HepG2 (cell line): ENCODE results near the gene PRRT2. TPM values are rescaled to one million over a fixed set of nuclear protein-coding genes. Genes with fewer than 3 reads are reported as not detected.

Experiments
- ARNT2 ChIP-seq: sonication (generic); formaldehyde crosslinking; IDR thresholded peaks from 2 replicates; pipeline ENCODE4 v1.8.0; 2022; ENCODE audit warnings: mild to moderate bottlenecking, low read depth, missing genetic modification reagents, moderate library complexity
- LCORL ChIP-seq, 2 experiments: fragments of 450-650 bp in 1 of 2; sonication (generic) in 1 of 2; formaldehyde crosslinking in 1 of 2; IDR thresholded peaks; 2 replicates each; pipeline versions ENCODE4 v1.5.0 to v1.6.1; 2017 to 2020; ENCODE audit warnings: antibody characterized with exemption in 1 of 2, missing genetic modification reagents in 1 of 2
- TBL1XR1 ChIP-seq: fragments of 150-350 bp; IDR thresholded peaks from 2 replicates; pipeline ENCODE4 v1.6.1; 2014; ENCODE audit warnings: borderline replicate concordance, low read length; ENCODE audit not compliant: partially characterized antibody
- ZFP41 ChIP-seq: sonication (generic); formaldehyde crosslinking; IDR thresholded peaks from 2 replicates; pipeline ENCODE4 v1.4.0; 2020; ENCODE audit warnings: mild to moderate bottlenecking, missing genetic modification reagents, borderline replicate concordance
- ZNF101 ChIP-seq: sonication (generic); formaldehyde crosslinking; IDR thresholded peaks from 2 replicates; pipeline ENCODE4 v1.4.0; 2020; ENCODE audit warnings: mild to moderate bottlenecking, low read depth, missing genetic modification reagents, borderline replicate concordance
- ZNF143 ChIP-seq: sonication (generic); formaldehyde crosslinking; IDR thresholded peaks from 2 replicates; pipeline ENCODE4 v1.4.0; 2020; ENCODE audit warnings: missing genetic modification reagents
- ZNF282 ChIP-seq: fragments of 450-650 bp; IDR thresholded peaks from 2 replicates; pipeline ENCODE4 v1.6.1; 2018; ENCODE audit not compliant: partially characterized antibody
- ZNF772 ChIP-seq: sonication (generic); formaldehyde crosslinking; IDR thresholded peaks from 2 replicates; pipeline ENCODE4 v1.5.0; 2020; ENCODE audit warnings: mild to moderate bottlenecking, missing genetic modification reagents
- ZNF776 ChIP-seq: sonication (generic); formaldehyde crosslinking; IDR thresholded peaks from 2 replicates; pipeline ENCODE4 v1.4.0; 2020; ENCODE audit warnings: mild to moderate bottlenecking, missing genetic modification reagents
- ZNF781 ChIP-seq: sonication (generic); formaldehyde crosslinking; IDR thresholded peaks from 2 replicates; pipeline ENCODE4 v1.5.1; 2020; ENCODE audit warnings: borderline replicate concordance, mild to moderate bottlenecking, missing genetic modification reagents; ENCODE audit errors: not compliant biosample characterization
- ZNF891 ChIP-seq: sonication (generic); formaldehyde crosslinking; IDR thresholded peaks from 2 replicates; pipeline ENCODE4 v1.5.0; 2020; ENCODE audit warnings: mild to moderate bottlenecking, missing genetic modification reagents
- ZSCAN30 ChIP-seq: sonication (generic); formaldehyde crosslinking; IDR thresholded peaks from 2 replicates; pipeline ENCODE4 v1.5.0; 2020; ENCODE audit warnings: mild to moderate bottlenecking, missing genetic modification reagents
- polyA plus RNA-seq, 8 experiments: library from polyadenylated mRNA; depleted of rRNA in 3 of 8; stranded (reverse) in 7 of 8; unstranded in 1 of 8; fragments of >200 nt; fragmentation: Illumina TruSeq in 4 of 8; extraction: Trizol in 4 of 8; gene quantifications; 2 replicates each; pipeline versions ENCODE4 v1.2.1 to v1.2.3, GENCODE V29; 2011 to 2016; ENCODE audit warnings: low read depth in 4 of 8, missing spikeins in 1 of 8, mixed read lengths in 1 of 8; ENCODE audit not compliant: insufficient read depth in 1 of 8
- total RNA-seq, 5 experiments: library from RNA; depleted of rRNA; stranded (reverse); fragments of >200 nt; fragmentation: Illumina TruSeq; extraction: Trizol; gene quantifications; 2 replicates each; pipeline ENCODE4 v1.2.3, GENCODE V29; 2016; ENCODE audit warnings: low read depth in 1 of 5
- TF ChIP-seq, protein P1 (sequence below): sonication (generic); formaldehyde crosslinking; IDR thresholded peaks from 2 replicates; pipeline ENCODE4 v1.5.0; 2020; ENCODE audit warnings: missing genetic modification reagents
- TF ChIP-seq, protein P2 (sequence below): sonication (generic); formaldehyde crosslinking; IDR thresholded peaks from 2 replicates; pipeline ENCODE4 v1.5.0; 2020; ENCODE audit warnings: missing genetic modification reagents
- TF ChIP-seq, protein P3 (sequence below): IDR thresholded peaks from 2 replicates; pipeline ENCODE4 v1.6.1; 2018; ENCODE audit warnings: missing genetic modification reagents
- TF ChIP-seq, protein P4 (sequence below): sonication (generic); formaldehyde crosslinking; IDR thresholded peaks from 2 replicates; pipeline ENCODE4 v1.5.0; 2020; ENCODE audit warnings: mild to moderate bottlenecking, missing genetic modification reagents, borderline replicate concordance
- TF ChIP-seq, protein P5 (sequence below): sonication (generic); formaldehyde crosslinking; IDR thresholded peaks from 2 replicates; pipeline ENCODE4 v1.4.0; 2020; ENCODE audit warnings: missing genetic modification reagents

Gene PRRT2
- total and polyA plus RNA-seq, 2 of the 13 experiments (the other 11 are each of a cell fraction or from before 2014, with no cell fraction given), result 0.51 to 1.1 TPM

DNA sequence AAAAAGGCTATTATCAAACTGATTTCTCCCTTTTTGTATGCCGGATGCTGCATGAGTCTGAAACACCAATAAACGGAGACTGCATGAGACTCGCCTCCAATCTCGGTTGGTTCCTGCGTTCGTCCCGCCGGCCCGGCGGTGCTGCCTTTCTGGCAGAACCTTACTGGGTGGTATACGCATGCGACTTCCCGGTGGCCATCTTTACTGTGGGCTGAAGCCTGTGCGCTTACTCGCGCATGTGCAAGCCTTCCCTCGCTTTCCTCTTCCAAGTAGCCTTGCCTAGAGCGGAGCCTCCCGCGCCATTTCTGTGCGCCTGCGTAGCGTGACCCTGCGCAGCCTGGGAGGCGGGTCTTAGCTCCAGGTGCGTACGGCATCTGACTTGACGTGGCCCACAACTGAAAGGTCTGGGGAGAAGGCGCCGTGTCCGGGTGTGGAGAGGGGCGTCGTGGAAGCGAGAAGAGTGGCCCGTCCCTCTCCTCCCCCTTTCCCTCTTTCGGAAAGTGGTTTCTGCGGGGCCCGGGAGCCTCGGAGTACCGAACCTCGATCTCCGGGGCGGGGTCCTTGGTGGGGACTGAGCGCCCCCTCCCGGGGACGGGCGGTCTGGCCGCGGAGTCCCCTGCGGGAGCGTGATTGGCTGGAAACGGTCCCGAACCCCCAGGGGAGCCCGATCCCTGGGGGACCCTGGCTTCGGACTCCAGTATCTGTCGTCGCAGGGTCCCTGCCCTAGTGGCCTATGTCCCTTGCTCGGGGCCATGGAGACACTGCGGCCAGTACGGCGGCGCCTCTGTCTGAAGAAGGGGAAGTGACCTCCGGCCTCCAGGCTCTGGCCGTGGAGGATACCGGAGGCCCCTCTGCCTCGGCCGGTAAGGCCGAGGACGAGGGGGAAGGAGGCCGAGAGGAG is 4.0 kb downstream of the PRRT2 start, which contains the start of gene PAGR1 (continued):
- TF ChIP-seq, protein P1, sequence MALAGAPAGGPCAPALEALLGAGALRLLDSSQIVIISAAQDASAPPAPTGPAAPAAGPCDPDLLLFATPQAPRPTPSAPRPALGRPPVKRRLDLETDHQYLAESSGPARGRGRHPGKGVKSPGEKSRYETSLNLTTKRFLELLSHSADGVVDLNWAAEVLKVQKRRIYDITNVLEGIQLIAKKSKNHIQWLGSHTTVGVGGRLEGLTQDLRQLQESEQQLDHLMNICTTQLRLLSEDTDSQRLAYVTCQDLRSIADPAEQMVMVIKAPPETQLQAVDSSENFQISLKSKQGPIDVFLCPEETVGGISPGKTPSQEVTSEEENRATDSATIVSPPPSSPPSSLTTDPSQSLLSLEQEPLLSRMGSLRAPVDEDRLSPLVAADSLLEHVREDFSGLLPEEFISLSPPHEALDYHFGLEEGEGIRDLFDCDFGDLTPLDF (CRISPR knock-in tag), result peak; percentile 96
- no peak for TF ChIP-seq LCORL (IDR thresholded peaks at IDR 0.05)
- peak; percentile 73; the same call in 1 of the 2 replicates for TF ChIP-seq LCORL (CRISPR knock-in tag; IDR thresholded peaks at IDR 0.05)
- peak; percentile 93 for TF ChIP-seq ARNT2 (CRISPR knock-in tag)
- TF ChIP-seq, protein P2, sequence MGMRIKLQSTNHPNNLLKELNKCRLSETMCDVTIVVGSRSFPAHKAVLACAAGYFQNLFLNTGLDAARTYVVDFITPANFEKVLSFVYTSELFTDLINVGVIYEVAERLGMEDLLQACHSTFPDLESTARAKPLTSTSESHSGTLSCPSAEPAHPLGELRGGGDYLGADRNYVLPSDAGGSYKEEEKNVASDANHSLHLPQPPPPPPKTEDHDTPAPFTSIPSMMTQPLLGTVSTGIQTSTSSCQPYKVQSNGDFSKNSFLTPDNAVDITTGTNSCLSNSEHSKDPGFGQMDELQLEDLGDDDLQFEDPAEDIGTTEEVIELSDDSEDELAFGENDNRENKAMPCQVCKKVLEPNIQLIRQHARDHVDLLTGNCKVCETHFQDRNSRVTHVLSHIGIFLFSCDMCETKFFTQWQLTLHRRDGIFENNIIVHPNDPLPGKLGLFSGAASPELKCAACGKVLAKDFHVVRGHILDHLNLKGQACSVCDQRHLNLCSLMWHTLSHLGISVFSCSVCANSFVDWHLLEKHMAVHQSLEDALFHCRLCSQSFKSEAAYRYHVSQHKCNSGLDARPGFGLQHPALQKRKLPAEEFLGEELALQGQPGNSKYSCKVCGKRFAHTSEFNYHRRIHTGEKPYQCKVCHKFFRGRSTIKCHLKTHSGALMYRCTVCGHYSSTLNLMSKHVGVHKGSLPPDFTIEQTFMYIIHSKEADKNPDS (CRISPR knock-in tag), result 0 out of 2 replicates have a peak, but pooled peaks have one; percentile 21
- TF ChIP-seq ZSCAN30 (CRISPR knock-in tag), result 0 out of 2 replicates have a peak, but pooled peaks have one; percentile 67
- TF ChIP-seq, protein P3, sequence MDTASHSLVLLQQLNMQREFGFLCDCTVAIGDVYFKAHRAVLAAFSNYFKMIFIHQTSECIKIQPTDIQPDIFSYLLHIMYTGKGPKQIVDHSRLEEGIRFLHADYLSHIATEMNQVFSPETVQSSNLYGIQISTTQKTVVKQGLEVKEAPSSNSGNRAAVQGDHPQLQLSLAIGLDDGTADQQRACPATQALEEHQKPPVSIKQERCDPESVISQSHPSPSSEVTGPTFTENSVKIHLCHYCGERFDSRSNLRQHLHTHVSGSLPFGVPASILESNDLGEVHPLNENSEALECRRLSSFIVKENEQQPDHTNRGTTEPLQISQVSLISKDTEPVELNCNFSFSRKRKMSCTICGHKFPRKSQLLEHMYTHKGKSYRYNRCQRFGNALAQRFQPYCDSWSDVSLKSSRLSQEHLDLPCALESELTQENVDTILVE (CRISPR knock-in tag), result 0 out of 2 replicates have a peak, but pooled peaks have one; percentile 57
- TF ChIP-seq ZNF891 (CRISPR knock-in tag), result peak; percentile 98
- TF ChIP-seq, protein P4, sequence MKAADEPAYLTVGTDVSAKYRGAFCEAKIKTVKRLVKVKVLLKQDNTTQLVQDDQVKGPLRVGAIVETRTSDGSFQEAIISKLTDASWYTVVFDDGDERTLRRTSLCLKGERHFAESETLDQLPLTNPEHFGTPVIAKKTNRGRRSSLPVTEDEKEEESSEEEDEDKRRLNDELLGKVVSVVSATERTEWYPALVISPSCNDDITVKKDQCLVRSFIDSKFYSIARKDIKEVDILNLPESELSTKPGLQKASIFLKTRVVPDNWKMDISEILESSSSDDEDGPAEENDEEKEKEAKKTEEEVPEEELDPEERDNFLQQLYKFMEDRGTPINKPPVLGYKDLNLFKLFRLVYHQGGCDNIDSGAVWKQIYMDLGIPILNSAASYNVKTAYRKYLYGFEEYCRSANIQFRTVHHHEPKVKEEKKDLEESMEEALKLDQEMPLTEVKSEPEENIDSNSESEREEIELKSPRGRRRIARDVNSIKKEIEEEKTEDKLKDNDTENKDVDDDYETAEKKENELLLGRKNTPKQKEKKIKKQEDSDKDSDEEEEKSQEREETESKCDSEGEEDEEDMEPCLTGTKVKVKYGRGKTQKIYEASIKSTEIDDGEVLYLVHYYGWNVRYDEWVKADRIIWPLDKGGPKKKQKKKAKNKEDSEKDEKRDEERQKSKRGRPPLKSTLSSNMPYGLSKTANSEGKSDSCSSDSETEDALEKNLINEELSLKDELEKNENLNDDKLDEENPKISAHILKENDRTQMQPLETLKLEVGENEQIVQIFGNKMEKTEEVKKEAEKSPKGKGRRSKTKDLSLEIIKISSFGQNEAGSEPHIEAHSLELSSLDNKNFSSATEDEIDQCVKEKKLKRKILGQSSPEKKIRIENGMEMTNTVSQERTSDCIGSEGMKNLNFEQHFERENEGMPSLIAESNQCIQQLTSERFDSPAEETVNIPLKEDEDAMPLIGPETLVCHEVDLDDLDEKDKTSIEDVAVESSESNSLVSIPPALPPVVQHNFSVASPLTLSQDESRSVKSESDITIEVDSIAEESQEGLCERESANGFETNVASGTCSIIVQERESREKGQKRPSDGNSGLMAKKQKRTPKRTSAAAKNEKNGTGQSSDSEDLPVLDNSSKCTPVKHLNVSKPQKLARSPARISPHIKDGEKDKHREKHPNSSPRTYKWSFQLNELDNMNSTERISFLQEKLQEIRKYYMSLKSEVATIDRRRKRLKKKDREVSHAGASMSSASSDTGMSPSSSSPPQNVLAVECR, result peak; percentile 76; the same call in 1 of the 2 replicates
- peak; percentile 19; the same call in 1 of the 2 replicates for TF ChIP-seq ZFP41 (CRISPR knock-in tag)
- TF ChIP-seq ZNF101 (CRISPR knock-in tag), result peak; percentile 59; the same call in 1 of the 2 replicates
- peak; percentile 68 for TF ChIP-seq ZNF143
- peak; percentile 83; the same call in 1 of the 2 replicates for TF ChIP-seq ZNF772 (CRISPR knock-in tag)
- TF ChIP-seq ZNF781 (CRISPR knock-in tag), result peak; percentile 90
- TF ChIP-seq TBL1XR1, result peak; percentile 46
- peak; percentile 89; the same call in 1 of the 2 replicates for TF ChIP-seq ZNF776 (CRISPR knock-in tag)
- TF ChIP-seq, protein P5, sequence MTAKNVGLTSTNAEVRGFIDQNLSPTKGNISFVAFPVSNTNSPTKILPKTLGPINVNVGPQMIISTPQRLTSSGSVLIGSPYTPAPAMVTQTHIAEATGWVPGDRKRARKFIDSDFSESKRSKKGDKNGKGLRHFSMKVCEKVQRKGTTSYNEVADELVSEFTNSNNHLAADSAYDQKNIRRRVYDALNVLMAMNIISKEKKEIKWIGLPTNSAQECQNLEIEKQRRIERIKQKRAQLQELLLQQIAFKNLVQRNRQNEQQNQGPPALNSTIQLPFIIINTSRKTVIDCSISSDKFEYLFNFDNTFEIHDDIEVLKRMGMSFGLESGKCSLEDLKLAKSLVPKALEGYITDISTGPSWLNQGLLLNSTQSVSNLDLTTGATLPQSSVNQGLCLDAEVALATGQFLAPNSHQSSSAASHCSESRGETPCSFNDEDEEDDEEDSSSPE (CRISPR knock-in tag), result peak; percentile 98
- TF ChIP-seq ZNF282, result no peak
